Stimulated activated naive CD8-positive, alpha-beta T cell treated with anti-CD3 and anti-CD28 coated beads, Interleukin-15, Interleukin-2, amounts not matched to agents 100 U/mL and 50 U/mL, for 24 hours (primary cell): Measurements from ENCODE around the gene NPDC1.
"Not testable (repeated sequence)": the region's sequence is repeated elsewhere in the genome, so short reads cannot be mapped to it uniquely, and the experiment has no call there.

Experiments
- ATAC-seq: fragments of 150-1000 bp; cut with Tn5 transposase; one replicate; pipeline ENCODE4 v1.10.0; 2021
- DNase-seq: peaks from one replicate; pipeline ENCODE4 v3.0.0; 2021

NPDC1 gene

GRCh38 chr9:137040568-137040967, 5.4 kb downstream of the NPDC1 start:
- ATAC-seq: no peak

GRCh38 chr9:137039611-137040366, 6.2 kb downstream of the NPDC1 start:
- DNase-seq (no peak), ATAC-seq (no peak)

More at GRCh38 chr9:137040568-137040967, 5.4 kb downstream of the NPDC1 start:
- DNase-seq: no peak

- ATAC-seq: no peak
These were observed 7.1 kb downstream of the NPDC1 start for GRCh38 chr9:137038916-137039315.

GRCh38 chr9:137037483-137037882, 8.5 kb downstream of the NPDC1 start:
- DNase-seq (no peak), ATAC-seq (no peak)

More at GRCh38 chr9:137038916-137039315, 7.1 kb downstream of the NPDC1 start:
- DNase-seq: no peak

- ATAC-seq: no peak
- no peak for DNase-seq
These were observed 8.9 kb downstream of the NPDC1 start for GRCh38 chr9:137037035-137037434.

- no peak for ATAC-seq
- no peak for DNase-seq
These were observed 10.0 kb downstream of the NPDC1 start for GRCh38 chr9:137035937-137036336.

GRCh38 chr9:137035507-137035834, 10.5 kb downstream of the NPDC1 start:
- ATAC-seq: no peak
- no peak for DNase-seq

GRCh38 chr9:137034709-137035506, 11.1 kb downstream of the NPDC1 start:
- peak; percentile 93 for DNase-seq
- ATAC-seq: peak; percentile 81

GRCh38 chr9:137034039-137034708, 11.8 kb downstream of the NPDC1 start:
- DNase-seq: no peak

GRCh38 chr9:137033481-137033880, 12.5 kb downstream of the NPDC1 start:
- not testable (repeated sequence) for DNase-seq, ATAC-seq

More at GRCh38 chr9:137034039-137034708, 11.8 kb downstream of the NPDC1 start:
- no peak for ATAC-seq

GRCh38 chr9:137032858-137033257, 13.1 kb downstream of the NPDC1 start:
- ATAC-seq: no peak
- peak; percentile 30 for DNase-seq

- DNase-seq (peak; percentile 35), ATAC-seq (no peak)
These were observed 13.9 kb downstream of the NPDC1 start, which contains the start of gene FUT7 for GRCh38 chr9:137031904-137032640. FUT7 (minus strand) TSS chr9:137032088; CDS start chr9:137031991, 97 bp downstream.

GRCh38 chr9:137030538-137031527, 15.1 kb downstream of the NPDC1 start:
- ATAC-seq (no peak), DNase-seq (peak; percentile 64)

GRCh38 chr9:137030006-137030405, 16.0 kb downstream of the NPDC1 start:
- DNase-seq: no peak
- ATAC-seq: no peak

- peak; percentile 90 for DNase-seq
- ATAC-seq: peak; percentile 53
These were observed 16.7 kb downstream of the NPDC1 start for GRCh38 chr9:137029058-137029936.

GRCh38 chr9:137028263-137029057, 17.5 kb downstream of the NPDC1 start:
- DNase-seq (peak; percentile 76), ATAC-seq (peak; percentile 35)

GRCh38 chr9:137027369-137028262, 18.4 kb downstream of the NPDC1 start, which contains the start of gene ABCA2:
ABCA2 (minus strand) TSS chr9:137028237; CDS start chr9:137028140, 97 bp downstream.
- DNase-seq: no peak
- ATAC-seq: no peak

- ATAC-seq: no peak
These were observed 19.1 kb downstream of the NPDC1 start for GRCh38 chr9:137026828-137027227.

More at GRCh38 chr9:137026828-137027227, 19.1 kb downstream of the NPDC1 start:
- no peak for DNase-seq
